ENCODE data around the gene ATG10. TPM values are rescaled to one million over a fixed set of nuclear protein-coding genes. Genes with fewer than 3 reads are reported as not detected.

Gene ATG10
- total and polyA plus RNA-seq, 2 donors (not counting 1 experiment from before 2014, with no cell fraction given): 1.6 to 11.6 TPM

- POLR2A ChIA-PET: no interaction called here
- WGBS (ENCODE audit: insufficient coverage): 94% methylated on average over 2 of the region's 3 CpGs
- peaks cover 0 to 3% (median 0%) of the 10 kb centered on the region in 3 donors for H3K9me3 ChIP-seq (ENCODE audit: control extremely low read depth in 1 of 3, control insufficient read depth in 2 of 3, insufficient read depth in 1 of 3, low read length in 2 of 3)
These were observed 23.5 kb upstream of the ATG10 start for GRCh38 chr5:81948349-81948748.

GRCh38 chr5:81949462-81949861 lies 22.4 kb upstream of the ATG10 start:
- Histone ChIP-seq H4K20me1 (ENCODE audit: control insufficient read depth, insufficient read depth, low read length, poor library complexity, severe bottlenecking) (no peaks in the 10 kb centered on the region), H3K9me3 (ENCODE audit: control extremely low read depth in 1 of 3, control insufficient read depth in 2 of 3, insufficient read depth in 1 of 3, low read length in 2 of 3) (no peaks in the 10 kb centered on the region), H3K27ac (ENCODE audit: low read length in 2 of 2) (no peak overlapping the region), H3K4me1 (ENCODE audit: control insufficient read depth in 2 of 2, insufficient read depth in 2 of 2, low read length in 2 of 2) (no peaks in the 10 kb centered on the region), H3K36me3 (replicated peaks in 1 of 2; ENCODE audit: control extremely low read depth in 1 of 2, control insufficient read depth in 1 of 2, extremely low read depth in 1 of 2, insufficient read depth in 2 of 2, low read length in 1 of 2) (no peaks in the 10 kb centered on the region), H3K4me3 (ENCODE audit: control extremely low read depth in 1 of 5, extremely low read depth in 1 of 5, insufficient read depth in 1 of 5, low read depth in 2 of 5, low read length in 4 of 5) (no peak overlapping the region), H3K79me2 (ENCODE audit: control insufficient read depth, insufficient read depth, low read length) (no peaks in the 10 kb centered on the region), H3K27me3 (replicated peaks in 1 of 4; ENCODE audit: control extremely low read depth in 1 of 4, control insufficient read depth in 3 of 4, insufficient read depth in 4 of 4, low read length in 3 of 4) (no peaks in the 10 kb centered on the region), H3K9ac (ENCODE audit: low read length) (no peak overlapping the region), H2AFZ (ENCODE audit: insufficient read depth, low read depth, low read length, poor library complexity, severe bottlenecking) (no peak overlapping the region), H3K4me2 (replicated peaks; ENCODE audit: low read depth, low read length, poor library complexity, severe bottlenecking) (no peak overlapping the region)
- TF ChIP-seq EZH2 (IDR thresholded peaks at IDR 0.05; ENCODE audit: borderline replicate concordance, insufficient read depth, low read depth, low read length, poor library complexity, severe bottlenecking) (no peak), CTCF (IDR thresholded peaks at IDR 0.05) (no peak)
- ATAC-seq (ENCODE audit: low read depth) (no peak), DNase-seq (no peak)
- intact Hi-C loops (cut with micrococcal nuclease): no loop called here
- no peaks in the 10 kb centered on the region for H3K9me3 Mint-ChIP-seq (ENCODE audit: insufficient read depth)
- no peak overlapping the region for H3K27ac Mint-ChIP-seq
- H3K4me3 Mint-ChIP-seq: no peak overlapping the region
- CTCF ChIA-PET: no interaction called here
- POLR2A ChIA-PET: no interaction called here
- WGBS (ENCODE audit: insufficient coverage): no CpG with 5 or more reads among the region's 3 CpGs
- no peaks in the 10 kb centered on the region for H3K27me3 Mint-ChIP-seq
- no peaks in the 10 kb centered on the region for H3K4me1 Mint-ChIP-seq

More at GRCh38 chr5:81948349-81948748, 23.5 kb upstream of the ATG10 start:
- H3K36me3 ChIP-seq (replicated peaks in 1 of 2; ENCODE audit: control extremely low read depth in 1 of 2, control insufficient read depth in 1 of 2, extremely low read depth in 1 of 2, insufficient read depth in 2 of 2, low read length in 1 of 2): no peaks in the 10 kb centered on the region
- ATAC-seq (ENCODE audit: low read depth): no peak
- Mint-ChIP-seq H3K27ac (no peak overlapping the region), H3K27me3 (no peaks in the 10 kb centered on the region), H3K4me3 (no peak overlapping the region), H3K9me3 (ENCODE audit: insufficient read depth) (no peaks in the 10 kb centered on the region), H3K4me1 (no peaks in the 10 kb centered on the region)
- no peaks in the 10 kb centered on the region for H3K79me2 ChIP-seq (ENCODE audit: control insufficient read depth, insufficient read depth, low read length)
- no peak overlapping the region for H3K9ac ChIP-seq (ENCODE audit: low read length)
- CTCF ChIA-PET: no interaction called here
- H3K4me3 ChIP-seq (ENCODE audit: control extremely low read depth in 1 of 5, extremely low read depth in 1 of 5, insufficient read depth in 1 of 5, low read depth in 2 of 5, low read length in 4 of 5): no peak overlapping the region
- H3K4me2 ChIP-seq (replicated peaks; ENCODE audit: low read depth, low read length, poor library complexity, severe bottlenecking): no peak overlapping the region
- no peaks in the 10 kb centered on the region for H4K20me1 ChIP-seq (ENCODE audit: control insufficient read depth, insufficient read depth, low read length, poor library complexity, severe bottlenecking)
- no peak overlapping the region for H2AFZ ChIP-seq (ENCODE audit: insufficient read depth, low read depth, low read length, poor library complexity, severe bottlenecking)
- TF ChIP-seq CTCF (IDR thresholded peaks at IDR 0.05): no peak
- no peak for TF ChIP-seq EZH2 (IDR thresholded peaks at IDR 0.05; ENCODE audit: borderline replicate concordance, insufficient read depth, low read depth, low read length, poor library complexity, severe bottlenecking)
- H3K27me3 ChIP-seq (replicated peaks in 1 of 4; ENCODE audit: control extremely low read depth in 1 of 4, control insufficient read depth in 3 of 4, insufficient read depth in 4 of 4, low read length in 3 of 4): no peaks in the 10 kb centered on the region
- no peak overlapping the region for H3K27ac ChIP-seq (ENCODE audit: low read length in 2 of 2)
- intact Hi-C loops (cut with micrococcal nuclease): no loop called here
- no peaks in the 10 kb centered on the region for H3K4me1 ChIP-seq (ENCODE audit: control insufficient read depth in 2 of 2, insufficient read depth in 2 of 2, low read length in 2 of 2)
- no peak for DNase-seq
